Naive thymus-derived CD4-positive, alpha-beta T cell (primary cell): ENCODE data around the gene CD101. TPM values are rescaled to one million over a fixed set of nuclear protein-coding genes. Genes with fewer than 3 reads are reported as not detected.
A peak's percentile ranks its signal among the peaks of the same experiment; 100 is the strongest.

ENCODE experiments used
- ATAC-seq: fragments of 150-1000 bp; cut with Tn5 transposase; 2 replicates; pipeline ENCODE4 v1.10.0; 2021; ENCODE audit warnings: mild to moderate bottlenecking, moderate library complexity
- CTCF ChIA-PET: fragments of 350-600 bp; sonication (Branson Sonifier 250); formaldehyde crosslinking; loops from one replicate; lab custom pipeline; 2021; ENCODE audit warnings: antibody characterized with exemption; lab: Charles Lee
- POLR2A ChIA-PET: fragments of 350-600 bp; sonication (Branson Sonifier 250); formaldehyde crosslinking; loops from one replicate; lab custom pipeline; 2021; ENCODE audit warnings: antibody characterized with exemption, inconsistent platforms; lab: Charles Lee
- DNase-seq, 9 donors: peaks; one replicate each; pipeline versions ENCODE4 v3.0.0 to v3.0.0-alpha.2; 2020 to 2022; ENCODE audit warnings: mixed read lengths in 1 of 9
- H3K27ac ChIP-seq: one replicate; pipeline ENCODE4 v1.7.0; 2013; ENCODE audit warnings: mild to moderate bottlenecking, low read depth, low read length, moderate library complexity
- H3K27me3 ChIP-seq, 2 donors: one replicate each; pipeline ENCODE4 v1.7.0; 2013; ENCODE audit warnings: low read length in 2 of 2, mild to moderate bottlenecking in 2 of 2, moderate library complexity in 2 of 2; ENCODE audit not compliant: control insufficient read depth in 2 of 2, insufficient read depth in 2 of 2
- H3K36me3 ChIP-seq, 3 experiments: 1 replicate in 2 of 3; 2 replicates in 1 of 3; pipeline ENCODE4 v1.7.0; 2013; ENCODE audit warnings: low read length in 3 of 3, mild to moderate bottlenecking in 3 of 3, moderate library complexity in 1 of 3; ENCODE audit not compliant: insufficient read depth in 3 of 3, control insufficient read depth in 2 of 3
- H3K4me1 ChIP-seq, 2 donors: one replicate each; pipeline ENCODE4 v1.7.0; 2013; ENCODE audit warnings: low read length in 2 of 2, mild to moderate bottlenecking in 2 of 2, moderate library complexity in 1 of 2; ENCODE audit not compliant: control insufficient read depth in 2 of 2, insufficient read depth in 2 of 2
- H3K4me3 ChIP-seq: 2 replicates; pipeline ENCODE4 v1.7.0; 2013; ENCODE audit warnings: mild to moderate bottlenecking, low read length
- H3K9me3 ChIP-seq, 3 experiments: 1 replicate in 2 of 3; 2 replicates in 1 of 3; pipeline ENCODE4 v1.7.0; 2013; ENCODE audit warnings: low read length in 3 of 3; ENCODE audit not compliant: control insufficient read depth in 2 of 3
- H3K27ac Mint-ChIP-seq, 9 donors: one replicate each; pipeline ENCODE4 v1.8.0; 2020 to 2022; ENCODE audit warnings: mixed read lengths in 9 of 9, mild to moderate bottlenecking in 8 of 9, moderate library complexity in 5 of 9, inconsistent platforms in 2 of 9
- H3K27me3 Mint-ChIP-seq, 5 donors: one replicate each; pipeline ENCODE4 v1.8.0; 2021 to 2022; ENCODE audit warnings: mixed read lengths in 5 of 5, mild to moderate bottlenecking in 1 of 5
- H3K36me3 Mint-ChIP-seq, 5 donors: one replicate each; pipeline ENCODE4 v1.8.0; 2020 to 2022; ENCODE audit warnings: mixed read lengths in 5 of 5, mild to moderate bottlenecking in 3 of 5, inconsistent platforms in 1 of 5
- H3K4me1 Mint-ChIP-seq, 7 donors: one replicate each; pipeline ENCODE4 v1.8.0; 2020 to 2022; ENCODE audit warnings: mixed read lengths in 7 of 7, mild to moderate bottlenecking in 3 of 7, inconsistent platforms in 1 of 7
- H3K4me3 Mint-ChIP-seq, 10 donors: one replicate each; pipeline ENCODE4 v1.8.0; 2020 to 2022; ENCODE audit warnings: mild to moderate bottlenecking in 10 of 10, mixed read lengths in 10 of 10, moderate library complexity in 6 of 10, inconsistent platforms in 2 of 10
- H3K9me3 Mint-ChIP-seq, 11 donors: one replicate each; pipeline ENCODE4 v1.8.0; 2020 to 2022; ENCODE audit warnings: mixed read lengths in 11 of 11, mild to moderate bottlenecking in 4 of 11, inconsistent platforms in 1 of 11, moderate library complexity in 1 of 11
- intact Hi-C, 2 donors: fragments of 100-400 bp; cut with micrococcal nuclease; formaldehyde crosslinking; loops; one replicate each; pipeline ENCODE4 v1.15.1; 2023
- polyA plus RNA-seq, 2 donors: library from polyadenylated mRNA; unstranded; fragments of 300-500 nt; fragmentation: Illumina TruSeq; gene quantifications; one replicate each; pipeline ENCODE4 v1.2.3, GENCODE V29; 2021
- total RNA-seq, 6 experiments: library from RNA in 5 of 6; stranded (reverse) in 5 of 6; gene quantifications; 1 replicate in 5 of 6; 2 replicates in 1 of 6; pipeline ENCODE4 v1.2.3 and lab custom pipeline; 2021 to 2026

CD101 gene
- total and polyA plus RNA-seq, 7 experiments from 2014 or later: 3.9 to 15.4 (median 9.9) TPM

- intact Hi-C loops: no loop called here
- H3K4me3 ChIP-seq: no peak overlapping the region
- no peaks in the 10 kb centered on the region for H3K9me3 ChIP-seq
- no peaks in the 10 kb centered on the region for H3K27me3 ChIP-seq
- H3K27ac ChIP-seq: no peak overlapping the region
- H3K36me3 Mint-ChIP-seq: peaks cover 0 to 10% (median 3%) of the 10 kb centered on the region in 5 donors
- H3K4me1 ChIP-seq: no peaks in the 10 kb centered on the region
- DNase-seq (no peak), ATAC-seq (no peak)
- H3K4me1 Mint-ChIP-seq: peaks cover under 1 to 11% (median 7%) of the 10 kb centered on the region in 7 donors
- peak overlapping the region in 1 of 9 donors; percentile 20 for H3K27ac Mint-ChIP-seq
- CTCF ChIA-PET: interaction anchor here (0.7 kb wide), 1 partner anchor 104 kb away, joined by 3 read pairs; no protein-coding TSS in a partner anchor
- POLR2A ChIA-PET: no interaction called here
- no peak overlapping the region for H3K4me3 Mint-ChIP-seq
- no peaks in the 10 kb centered on the region for H3K27me3 Mint-ChIP-seq
- H3K9me3 Mint-ChIP-seq: peaks cover 0 to 5% (median 1%) of the 10 kb centered on the region in 11 donors
- H3K36me3 ChIP-seq: no peaks in the 10 kb centered on the region
These were observed 36.7 kb downstream of the CD101 start for GRCh38 chr1:117038236-117038635.

- Histone ChIP-seq H3K27me3 (no peaks in the 10 kb centered on the region), H3K27ac (no peak overlapping the region), H3K9me3 (no peaks in the 10 kb centered on the region), H3K4me1 (peaks cover 0 to 21% of the 10 kb centered on the region in 2 donors), H3K4me3 (no peak overlapping the region), H3K36me3 (no peaks in the 10 kb centered on the region)
- Mint-ChIP-seq H3K4me3 (no peak overlapping the region), H3K27ac (peak overlapping the region in 2 of 9 donors; percentile 1 to 7), H3K9me3 (peaks cover 0 to 11% (median 2%) of the 10 kb centered on the region in 11 donors), H3K4me1 (peaks cover 12 to 36% (median 21%) of the 10 kb centered on the region in 7 donors), H3K27me3 (no peaks in the 10 kb centered on the region), H3K36me3 (peaks cover 0 to 41% (median 4%) of the 10 kb centered on the region in 5 donors)
- ATAC-seq: no peak
- intact Hi-C loops: no loop called here
- DNase-seq: no peak
- ChIA-PET CTCF (interaction anchor here (1.2 kb wide), 1 partner anchor 35 kb away, joined by 3 read pairs; no protein-coding TSS in a partner anchor), POLR2A (no interaction called here)
These were observed 42.7 kb downstream of the CD101 start for GRCh38 chr1:117044217-117044616.

GRCh38 chr1:117045644-117046043, 44.1 kb downstream of the CD101 start:
- ChIA-PET CTCF (interaction anchor here (1.2 kb wide), 2 partner anchors 36 to 307 kb away, joined by 3 read pairs; no protein-coding TSS in a partner anchor), POLR2A (interaction anchor here (1.5 to 9.6 kb wide), 2 partner anchors 36 to 59 kb away, joined by 6 to 75 read pairs; no protein-coding TSS in a partner anchor)
- H3K4me3 Mint-ChIP-seq: no peak overlapping the region
- DNase-seq (no peak), ATAC-seq (no peak)
- Histone ChIP-seq H3K4me3 (no peak overlapping the region), H3K27ac (no peak overlapping the region), H3K4me1 (peaks cover 0 to 29% of the 10 kb centered on the region in 2 donors), H3K27me3 (no peaks in the 10 kb centered on the region), H3K36me3 (no peaks in the 10 kb centered on the region), H3K9me3 (no peaks in the 10 kb centered on the region)
- intact Hi-C loops: no loop called here
- no peaks in the 10 kb centered on the region for H3K27me3 Mint-ChIP-seq
- H3K9me3 Mint-ChIP-seq: peaks cover 0 to 9% (median 2%) of the 10 kb centered on the region in 11 donors
- peak overlapping the region in 3 of 9 donors; percentile 44 to 61 (median 45) for H3K27ac Mint-ChIP-seq
- H3K36me3 Mint-ChIP-seq: peaks cover 0 to 43% (median 4%) of the 10 kb centered on the region in 5 donors
- H3K4me1 Mint-ChIP-seq: peaks cover 19 to 49% (median 35%) of the 10 kb centered on the region in 7 donors

GRCh38 chr1:117046781-117047180, 45.2 kb downstream of the CD101 start:
- ATAC-seq (no peak), DNase-seq (no peak)
- no peaks in the 10 kb centered on the region for H3K27me3 Mint-ChIP-seq
- peaks cover 27 to 61% (median 45%) of the 10 kb centered on the region in 7 donors for H3K4me1 Mint-ChIP-seq
- intact Hi-C loops: no loop called here
- POLR2A ChIA-PET: interaction anchor here (1.5 to 9.6 kb wide), 2 partner anchors 37 to 60 kb away, joined by 6 to 75 read pairs; no protein-coding TSS in a partner anchor
- peaks cover under 1 to 40% of the 10 kb centered on the region in 2 donors for H3K4me1 ChIP-seq
- no peaks in the 10 kb centered on the region for H3K36me3 ChIP-seq
- peak overlapping the region in 2 of 9 donors; percentile 32 to 97 for H3K27ac Mint-ChIP-seq
- no peak overlapping the region for H3K4me3 Mint-ChIP-seq
- peaks cover 0 to 6% (median 0%) of the 10 kb centered on the region in 11 donors for H3K9me3 Mint-ChIP-seq
- H3K27ac ChIP-seq: no peak overlapping the region
- H3K36me3 Mint-ChIP-seq: peaks cover 0 to 41% (median 0%) of the 10 kb centered on the region in 5 donors
- H3K4me3 ChIP-seq: no peak overlapping the region
- CTCF ChIA-PET: interaction anchor here (0.6 to 0.9 kb wide), 2 partner anchors 81 to 322 kb away, joined by 3 to 5 read pairs; no protein-coding TSS in a partner anchor
- H3K9me3 ChIP-seq: no peaks in the 10 kb centered on the region
- H3K27me3 ChIP-seq: no peaks in the 10 kb centered on the region

GRCh38 chr1:117047271-117047670, 45.7 kb downstream of the CD101 start:
- Histone ChIP-seq H3K4me3 (no peak overlapping the region), H3K27me3 (no peaks in the 10 kb centered on the region), H3K4me1 (peaks cover 5 to 45% of the 10 kb centered on the region in 2 donors), H3K36me3 (no peaks in the 10 kb centered on the region), H3K27ac (no peak overlapping the region), H3K9me3 (no peaks in the 10 kb centered on the region)
- Mint-ChIP-seq H3K4me3 (peak overlapping the region in 4 of 10 donors; percentile 8 to 70 (median 36)), H3K9me3 (peaks cover 0 to 6% (median 0%) of the 10 kb centered on the region in 11 donors), H3K27me3 (no peaks in the 10 kb centered on the region), H3K36me3 (peaks cover 0 to 41% (median 0%) of the 10 kb centered on the region in 5 donors), H3K27ac (peak overlapping the region in 8 of 9 donors; percentile 68 to 99 (median 94)), H3K4me1 (peaks cover 29 to 62% (median 50%) of the 10 kb centered on the region in 7 donors)
- intact Hi-C loops: no loop called here
- ATAC-seq (no peak), DNase-seq (no peak)
- ChIA-PET POLR2A (interaction anchor here (0.8 to 9.6 kb wide), 3 partner anchors 38 to 89 kb away, joined by 3 to 75 read pairs (median 6); no protein-coding TSS in a partner anchor), CTCF (interaction anchor here (0.7 to 0.9 kb wide), 2 partner anchors 310 to 322 kb away, joined by 3 read pairs; no protein-coding TSS in a partner anchor)

GRCh38 chr1:117049857-117050256, 48.3 kb downstream of the CD101 start:
- POLR2A ChIA-PET: interaction anchor here (0.8 to 9.6 kb wide), 7 partner anchors 10 to 280 kb away, joined by 3 to 75 read pairs (median 5); partner anchors contain the start of gene TTF2
- peak; percentile 28 for ATAC-seq
- peaks cover 30 to 65% (median 60%) of the 10 kb centered on the region in 7 donors for H3K4me1 Mint-ChIP-seq

More at GRCh38 chr1:117049857-117050256, 48.3 kb downstream of the CD101 start:
- Mint-ChIP-seq H3K27ac (peak overlapping the region; percentile 76 to 99 (median 95)), H3K36me3 (peaks cover 0 to 30% (median 0%) of the 10 kb centered on the region in 5 donors), H3K27me3 (no peaks in the 10 kb centered on the region), H3K9me3 (no peaks in the 10 kb centered on the region), H3K4me3 (peak overlapping the region; percentile 15 to 77 (median 57))
- Histone ChIP-seq H3K27ac (peak overlapping the region; percentile 78), H3K9me3 (no peaks in the 10 kb centered on the region), H3K36me3 (no peaks in the 10 kb centered on the region), H3K4me3 (no peak overlapping the region), H3K27me3 (no peaks in the 10 kb centered on the region), H3K4me1 (peaks cover 6 to 45% of the 10 kb centered on the region in 2 donors)
- intact Hi-C loops: loop anchor here (1.0 to 10.0 kb wide), 6 partner anchors 41 to 545 kb away; no protein-coding TSS in a partner anchor
- CTCF ChIA-PET: interaction anchor here (1.1 to 2.1 kb wide), 2 partner anchors 10 to 312 kb away, joined by 4 to 13 read pairs; partner anchors contain the start of gene TTF2
- peak in 6 of 9 donors; percentile 12 to 37 (median 18) for DNase-seq
